SK-N-SH (cell line): Measurements from ENCODE around the gene IER2. TPM values are rescaled to one million over a fixed set of nuclear protein-coding genes. Genes with fewer than 3 reads are reported as not detected.
"Not testable (repeated sequence)": the region's sequence is repeated elsewhere in the genome, so short reads cannot be mapped to it uniquely, and the experiment has no call there.

ENCODE experiments used
- CTCF ChIA-PET: fragments of 300-600, 350-600 bp; formaldehyde crosslinking; extraction: SDS; loops from one replicate; lab custom pipeline; 2021; lab: Yijun Ruan, JAX
- POLR2A ChIA-PET: fragments of 350-600 bp; sonication (Branson Sonifier 250); formaldehyde crosslinking; extraction: SDS; loops from one replicate; lab custom pipeline; 2020; ENCODE audit warnings: antibody characterized with exemption, inconsistent platforms; lab: Yijun Ruan, JAX
- DNase-seq: peaks from one replicate; pipeline ENCODE4 v3.0.0; 2012
- H2AFZ ChIP-seq: fragments of 200-600 bp; sonication (generic); 2 replicates; pipeline ENCODE4 v1.8.1; 2016; ENCODE audit warnings: antibody characterized with exemption, mild to moderate bottlenecking, low read depth
- H3F3A ChIP-seq: fragments of 200-600 bp; sonication (generic); replicated peaks from 2 replicates; pipeline ENCODE3; 2016; ENCODE audit warnings: antibody characterized with exemption, mild to moderate bottlenecking; ENCODE audit not compliant: insufficient read depth
- H3K27ac ChIP-seq, 2 experiments: fragments of 200-500 bp in 1 of 2; fragments of 200-600 bp in 1 of 2; sonication (Bioruptor generic) in 1 of 2; sonication (generic), shearing (Covaris generic) in 1 of 2; 2 replicates each; pipeline versions ENCODE4 v1.5.1 to v1.6.1; 2014 to 2016; ENCODE audit warnings: low read depth in 2 of 2, inconsistent platforms in 1 of 2, low read length in 1 of 2, mild to moderate bottlenecking in 1 of 2, mixed read lengths in 1 of 2
- H3K27me3 ChIP-seq: fragments of 200-600 bp; sonication (generic), shearing (Covaris generic); 2 replicates; pipeline ENCODE4 v1.6.1; 2016; ENCODE audit warnings: mixed run types; ENCODE audit not compliant: insufficient read depth
- H3K36me3 ChIP-seq, 2 experiments: fragments of 200-500 bp in 1 of 2; fragments of 200-600 bp in 1 of 2; sonication (Bioruptor generic) in 1 of 2; sonication (generic) in 1 of 2; replicated peaks in 1 of 2; 2 replicates each; pipeline versions ENCODE3 to v1.5.1; 2014 to 2016; ENCODE audit warnings: low read length in 1 of 2, mild to moderate bottlenecking in 1 of 2; ENCODE audit not compliant: insufficient read depth in 2 of 2, control insufficient read depth in 1 of 2
- H3K4me1 ChIP-seq, 2 experiments: fragments of 200-500 bp in 1 of 2; fragments of 200-600 bp in 1 of 2; sonication (Bioruptor generic) in 1 of 2; sonication (generic), shearing (Covaris generic) in 1 of 2; 2 replicates each; pipeline versions ENCODE4 v1.5.1 to v1.6.1; 2014 to 2016; ENCODE audit warnings: low read depth in 1 of 2, low read length in 1 of 2, mixed run types in 1 of 2; ENCODE audit not compliant: insufficient read depth in 2 of 2, control insufficient read depth in 1 of 2
- H3K4me2 ChIP-seq: fragments of 200-600 bp; sonication (generic), shearing (Covaris generic); 2 replicates; pipeline ENCODE4 v1.6.1; 2017; ENCODE audit warnings: mixed run types
- H3K4me3 ChIP-seq, 2 experiments: fragments of 200-500 bp in 1 of 2; fragments of 200-600 bp in 1 of 2; sonication (Bioruptor generic) in 1 of 2; sonication (generic), shearing (Covaris generic) in 1 of 2; 2 replicates each; pipeline versions ENCODE4 v1.5.1 to v1.8.1; 2014 to 2016; ENCODE audit warnings: low read depth in 2 of 2, inconsistent platforms in 1 of 2, low read length in 1 of 2, mild to moderate bottlenecking in 1 of 2, mixed read lengths in 1 of 2, moderate library complexity in 1 of 2
- H3K79me2 ChIP-seq: fragments of 200-600 bp; sonication (generic); 2 replicates; pipeline ENCODE4 v1.8.1; 2017; ENCODE audit warnings: mild to moderate bottlenecking; ENCODE audit not compliant: insufficient read depth
- H3K9ac ChIP-seq: fragments of 200-600 bp; sonication (generic); 2 replicates; pipeline ENCODE4 v1.6.1; 2017; ENCODE audit warnings: mixed run types
- H3K9me2 ChIP-seq: fragments of 200-600 bp; sonication (generic); 2 replicates; pipeline ENCODE4 v1.6.1; 2017; ENCODE audit warnings: mixed run types
- H3K9me3 ChIP-seq: fragments of 200-600 bp; sonication (generic); 2 replicates; pipeline ENCODE4 v1.6.1; 2017; ENCODE audit warnings: mixed run types, mild to moderate bottlenecking, moderate library complexity
- H4K20me1 ChIP-seq: fragments of 200-600 bp; sonication (generic); 2 replicates; pipeline ENCODE4 v1.6.1; 2017; ENCODE audit warnings: mild to moderate bottlenecking, mixed run types; ENCODE audit not compliant: insufficient read depth
- EP300 ChIP-seq, 2 experiments: IDR thresholded peaks; 2 replicates each; pipeline versions ENCODE4 v1.4.0 to v1.6.1; 2012; ENCODE audit warnings: borderline replicate concordance in 1 of 2, low read depth in 1 of 2, low read length in 1 of 2
- FOXJ3 ChIP-seq: sonication (generic); formaldehyde crosslinking; IDR thresholded peaks from 2 replicates; pipeline ENCODE4 v1.5.1; 2020; ENCODE audit warnings: mild to moderate bottlenecking, missing genetic modification reagents
- FOXM1 ChIP-seq: IDR thresholded peaks from 2 replicates; pipeline ENCODE4 v1.4.0; 2012; ENCODE audit warnings: low read depth, mild to moderate bottlenecking
- MEF2A ChIP-seq: IDR thresholded peaks from 2 replicates; pipeline ENCODE4 v1.4.0; 2012; ENCODE audit warnings: low read depth, borderline replicate concordance
- NRF1 ChIP-seq: IDR thresholded peaks from 2 replicates; pipeline ENCODE4 v1.6.1; 2012; ENCODE audit warnings: low read depth, mild to moderate bottlenecking, low read length
- REST ChIP-seq: IDR thresholded peaks from 2 replicates; pipeline ENCODE4 v1.6.1; 2012; ENCODE audit warnings: mild to moderate bottlenecking, low read depth, low read length, moderate library complexity
- SMC3 ChIP-seq: IDR thresholded peaks from 2 replicates; pipeline ENCODE4 v1.6.1; 2012; ENCODE audit warnings: low read depth, low read length, improper control_type of control experiment
- TAF1 ChIP-seq: IDR thresholded peaks from 2 replicates; pipeline ENCODE4 v1.6.1; 2012; ENCODE audit warnings: low read depth, mild to moderate bottlenecking, low read length, moderate library complexity, borderline replicate concordance
- WGBS: methylation state at CpG from one replicate; pipeline ENCODE4 v1.1.6; 2017; ENCODE audit warnings: low lambda C conversion rate; 5-methylcytosine and 5-hydroxymethylcytosine counted together
- polyA plus RNA-seq, 3 experiments: library from polyadenylated mRNA; depleted of rRNA; stranded (reverse); fragments of >200 nt; gene quantifications; 2 replicates each; pipeline ENCODE4 v1.2.3, GENCODE V29; 2012

IER2 gene
- polyA plus RNA-seq, 1 of the 3 experiments (the other 2 are of a cell fraction), result 115 TPM

- no peak overlapping the region for H3K4me3 ChIP-seq
- H2AFZ ChIP-seq, result no peak overlapping the region
- no peak overlapping the region for H3K4me2 ChIP-seq
- ChIA-PET CTCF (no interaction called here), POLR2A (interaction anchor here (0.5 to 0.6 kb wide), 2 partner anchors 24 to 46 kb away, joined by 3 read pairs; no protein-coding TSS in a partner anchor)
- peaks cover 8 to 18% of the 10 kb centered on the region in 2 experiments; a peak in 3 of 4 replicates for H3K4me1 ChIP-seq
- H3F3A ChIP-seq, result peaks cover 14% of the 10 kb centered on the region
- H3K79me2 ChIP-seq, result peaks cover under 1% of the 10 kb centered on the region; the same call in 1 of the 2 replicates
- H3K27me3 ChIP-seq, result no peaks in the 10 kb centered on the region
- no peak overlapping the region for H3K27ac ChIP-seq
- H3K36me3 ChIP-seq, result no peaks in the 10 kb centered on the region
- no peak overlapping the region for H3K9ac ChIP-seq
- no peaks in the 10 kb centered on the region for H3K9me2 ChIP-seq
- TF ChIP-seq EP300 (IDR thresholded peaks at IDR 0.05; ENCODE audit: borderline replicate concordance in 1 of 2, low read depth in 1 of 2, low read length in 1 of 2), result no peak
- TF ChIP-seq FOXJ3 (CRISPR knock-in tag), result no peak
- TF ChIP-seq REST, result no peak
- no peak for TF ChIP-seq TAF1
- no peak for TF ChIP-seq FOXM1
- TF ChIP-seq MEF2A, result no peak
- TF ChIP-seq NRF1, result no peak
- TF ChIP-seq SMC3, result no peak
- H3K9me3 ChIP-seq, result no peaks in the 10 kb centered on the region
- DNase-seq, result no peak
- H4K20me1 ChIP-seq, result no peaks in the 10 kb centered on the region
- 92% methylated on average over 8 of the region's 8 CpGs for WGBS
Observed at GRCh38 chr19:13176345-13176744, 26.1 kb downstream of the IER2 start.

GRCh38 chr19:13177584-13177983, 27.4 kb downstream of the IER2 start:
- H3K4me3 ChIP-seq, H3K27ac ChIP-seq, H3K4me2 ChIP-seq, H3K9me3 ChIP-seq, H3K9ac ChIP-seq, H3K36me3 ChIP-seq, CTCF ChIA-PET, H2AFZ ChIP-seq, H3K9me2 ChIP-seq, H3K79me2 ChIP-seq, H4K20me1 ChIP-seq, H3K27me3 ChIP-seq, POLR2A ChIA-PET, DNase-seq: not testable (repeated sequence)
- 97% methylated on average over 5 of the region's 5 CpGs for WGBS
- Histone ChIP-seq H3F3A (peaks cover 14% of the 10 kb centered on the region), H3K4me1 (peaks cover 9 to 16% of the 10 kb centered on the region in 2 experiments; a peak in 3 of 4 replicates)

GRCh38 chr19:13178291-13178690, 28.1 kb downstream of the IER2 start:
- H4K20me1 ChIP-seq, H3K27me3 ChIP-seq, H3K4me3 ChIP-seq, POLR2A ChIA-PET, H3K4me1 ChIP-seq, H3K9ac ChIP-seq, H3K4me2 ChIP-seq, H3K9me3 ChIP-seq, H3F3A ChIP-seq, H3K36me3 ChIP-seq, H2AFZ ChIP-seq, H3K79me2 ChIP-seq, DNase-seq, CTCF ChIA-PET, H3K9me2 ChIP-seq, H3K27ac ChIP-seq: not testable (repeated sequence)
- 94% methylated on average over 10 of the region's 10 CpGs for WGBS
